B cell (primary cell): Measurements from ENCODE around the gene PTPRN2. TPM values are rescaled to one million over a fixed set of nuclear protein-coding genes. Genes with fewer than 3 reads are reported as not detected.

ENCODE experiments used
- ATAC-seq: fragments of 200-7000 bp; cut with Tn5 transposase; one replicate; pipeline ENCODE4 v1.10.0; 2021; ENCODE audit warnings: low read depth, mild to moderate bottlenecking, moderate number of reproducible peaks, moderate library complexity
- CTCF ChIA-PET: fragments of 350-600 bp; sonication (Branson Sonifier 250); formaldehyde crosslinking; loops from one replicate; lab custom pipeline; 2021; ENCODE audit warnings: antibody characterized with exemption, inconsistent platforms; lab: Charles Lee
- POLR2A ChIA-PET: fragments of 350-600 bp; sonication (Branson Sonifier 250); formaldehyde crosslinking; loops from one replicate; lab custom pipeline; 2021; ENCODE audit warnings: antibody characterized with exemption; lab: Charles Lee
- DNase-seq: peaks from one replicate; pipeline ENCODE4 v3.0.0; 2013
- H2AFZ ChIP-seq: 2 replicates; pipeline ENCODE4 v1.6.1; 2012; ENCODE audit warnings: mild to moderate bottlenecking, low read depth, low read length; ENCODE audit not compliant: insufficient read depth, poor library complexity, severe bottlenecking
- H3K27ac ChIP-seq, 2 donors: 1 replicate in 1 of 2; 2 replicates in 1 of 2; pipeline ENCODE4 v1.5.1; 2012 to 2013; ENCODE audit warnings: low read length in 2 of 2, mild to moderate bottlenecking in 2 of 2, moderate library complexity in 1 of 2
- H3K27me3 ChIP-seq, 4 experiments: fragments of 200-600 bp in 1 of 4; sonication (generic) in 1 of 4; replicated peaks in 1 of 4; 1 replicate in 2 of 4; 2 replicates in 2 of 4; pipeline versions ENCODE4 v1.6.1 to v1.7.0; 2013 to 2016; ENCODE audit warnings: low read length in 3 of 4, mild to moderate bottlenecking in 2 of 4, mixed read lengths in 1 of 4, moderate library complexity in 1 of 4; ENCODE audit not compliant: insufficient read depth in 4 of 4, control insufficient read depth in 3 of 4; ENCODE audit errors: control extremely low read depth in 1 of 4
- H3K36me3 ChIP-seq, 2 experiments: replicated peaks in 1 of 2; 1 replicate in 1 of 2; 2 replicates in 1 of 2; pipeline versions ENCODE4 v1.6.1 to v1.7.1; 2013; ENCODE audit warnings: low read length in 1 of 2; ENCODE audit not compliant: insufficient read depth in 2 of 2, control insufficient read depth in 1 of 2; ENCODE audit errors: control extremely low read depth in 1 of 2, extremely low read depth in 1 of 2
- H3K4me1 ChIP-seq, 2 donors: fragments of 200-600 bp in 1 of 2; sonication (generic) in 1 of 2; 1 replicate in 1 of 2; 2 replicates in 1 of 2; pipeline versions ENCODE4 v1.5.1 to v1.6.1; 2013 to 2017; ENCODE audit warnings: low read length in 2 of 2; ENCODE audit not compliant: control insufficient read depth in 2 of 2, insufficient read depth in 2 of 2
- H3K4me2 ChIP-seq: replicated peaks from 2 replicates; pipeline ENCODE3; 2012; ENCODE audit warnings: mild to moderate bottlenecking, low read depth, low read length; ENCODE audit not compliant: poor library complexity, severe bottlenecking
- H3K4me3 ChIP-seq, 5 experiments: fragments of 200-600 bp in 1 of 5; sonication (generic) in 1 of 5; 1 replicate in 3 of 5; 2 replicates in 2 of 5; pipeline versions ENCODE4 v1.5.1 to v1.7.0; 2011 to 2016; ENCODE audit warnings: low read length in 4 of 5, mild to moderate bottlenecking in 4 of 5, low read depth in 2 of 5, control low read depth in 1 of 5, moderate library complexity in 1 of 5; ENCODE audit not compliant: insufficient read depth in 1 of 5; ENCODE audit errors: control extremely low read depth in 1 of 5, extremely low read depth in 1 of 5
- H3K79me2 ChIP-seq: fragments of 200-600 bp; sonication (generic); one replicate; pipeline ENCODE4 v1.6.0; 2016; ENCODE audit warnings: low read length; ENCODE audit not compliant: control insufficient read depth, insufficient read depth
- H3K9ac ChIP-seq: fragments of 200-600 bp; sonication (generic); 2 replicates; pipeline ENCODE4 v1.6.1; 2017; ENCODE audit warnings: mild to moderate bottlenecking, low read length, moderate library complexity
- H3K9me3 ChIP-seq, 3 donors: one replicate each; pipeline versions ENCODE4 v1.6.1 to v1.7.1; 2013; ENCODE audit warnings: low read length in 2 of 3; ENCODE audit not compliant: control insufficient read depth in 2 of 3, insufficient read depth in 1 of 3; ENCODE audit errors: control extremely low read depth in 1 of 3
- H4K20me1 ChIP-seq: 2 replicates; pipeline ENCODE4 v1.6.0; 2012; ENCODE audit warnings: mild to moderate bottlenecking, low read length; ENCODE audit not compliant: insufficient read depth, control insufficient read depth, poor library complexity, severe bottlenecking
- H3K27ac Mint-ChIP-seq: one replicate; pipeline ENCODE4 v1.8.0; 2021; ENCODE audit warnings: mixed read lengths
- H3K27me3 Mint-ChIP-seq: one replicate; pipeline ENCODE4 v1.8.0; 2021; ENCODE audit warnings: mixed read lengths
- H3K4me1 Mint-ChIP-seq: one replicate; pipeline ENCODE4 v1.8.0; 2021; ENCODE audit warnings: mixed read lengths
- H3K4me3 Mint-ChIP-seq: one replicate; pipeline ENCODE4 v1.8.0; 2021; ENCODE audit warnings: mixed read lengths
- H3K9me3 Mint-ChIP-seq: one replicate; pipeline ENCODE4 v1.8.0; 2022; ENCODE audit warnings: mixed read lengths; ENCODE audit not compliant: insufficient read depth
- CTCF ChIP-seq: fragments of 200-600 bp; IDR thresholded peaks from one replicate; pipeline ENCODE4 v1.8.0; 2022; ENCODE audit warnings: antibody characterized with exemption, mild to moderate bottlenecking
- EZH2 ChIP-seq: IDR thresholded peaks from 2 replicates; pipeline ENCODE4 v1.6.1; 2012; ENCODE audit warnings: borderline replicate concordance, low read depth, mild to moderate bottlenecking, moderate library complexity, low read length; ENCODE audit not compliant: insufficient read depth, poor library complexity, severe bottlenecking
- WGBS: methylation state at CpG from one replicate; pipeline ENCODE4 v1.1.5; 2013; ENCODE audit warnings: missing lambda C conversion rate; ENCODE audit not compliant: insufficient coverage; 5-methylcytosine and 5-hydroxymethylcytosine counted together
- intact Hi-C: fragments of 100-400 bp; cut with micrococcal nuclease; formaldehyde crosslinking; loops from one replicate; pipeline ENCODE4 v1.10.0; 2022
- polyA plus RNA-seq: library from polyadenylated mRNA; depleted of rRNA; stranded (reverse); fragments of >200 nt; gene quantifications from 2 replicates; pipeline ENCODE4 v1.2.3, GENCODE V29; 2012
- total RNA-seq, 2 donors: library from RNA; stranded (reverse); fragments of 120-200 nt in 1 of 2; gene quantifications; 1 replicate in 1 of 2; 2 replicates in 1 of 2; pipeline versions ENCODE4 v1.2.3 to v1.2.4, GENCODE V29; 2013 to 2022

The PTPRN2 gene
- total and polyA plus RNA-seq, 2 donors (not counting 1 experiment from before 2014, with no cell fraction given) = 2.0 to 5.0 TPM

- Histone ChIP-seq H3K4me1 (peaks cover 3 to 13% of the 10 kb centered on the region in 2 donors), H3K9me3 (peaks cover 0 to 23% (median 0%) of the 10 kb centered on the region in 3 donors), H3K79me2 (no peaks in the 10 kb centered on the region), H3K4me2 (no peak overlapping the region), H3K27ac (no peak overlapping the region), H3K27me3 (peaks cover 0 to 19% (median 0%) of the 10 kb centered on the region in 4 experiments), H2AFZ (no peak overlapping the region), H3K4me3 (no peak overlapping the region), H3K9ac (no peak overlapping the region), H4K20me1 (no peaks in the 10 kb centered on the region), H3K36me3 (no peaks in the 10 kb centered on the region)
- WGBS = 85% methylated on average over 20 of the region's 22 CpGs
- Mint-ChIP-seq H3K9me3 (no peaks in the 10 kb centered on the region), H3K4me1 (peaks cover 6% of the 10 kb centered on the region), H3K4me3 (no peak overlapping the region), H3K27ac (peak overlapping the region; percentile 22), H3K27me3 (peaks cover 15% of the 10 kb centered on the region)
- DNase-seq = no peak
- TF ChIP-seq CTCF (no peak), EZH2 (no peak)
- ChIA-PET POLR2A (no interaction called here), CTCF (no interaction called here)
- intact Hi-C loops = no loop called here
- no peak for ATAC-seq
These were observed 916.9 kb downstream of the PTPRN2 start for GRCh38 chr7:157670490-157671357.

- no peak for TF ChIP-seq EZH2
- TF ChIP-seq CTCF = no peak
- Histone ChIP-seq H3K4me1 (peaks cover 3 to 13% of the 10 kb centered on the region in 2 donors), H3K4me3 (no peak overlapping the region), H3K79me2 (no peaks in the 10 kb centered on the region), H3K9me3 (peaks cover 0 to 25% (median 0%) of the 10 kb centered on the region in 3 donors), H3K27me3 (peaks cover 0 to 19% (median 0%) of the 10 kb centered on the region in 4 experiments), H3K4me2 (peak overlapping the region; percentile 8), H3K9ac (no peak overlapping the region), H2AFZ (peak overlapping the region; percentile 16), H3K36me3 (no peaks in the 10 kb centered on the region), H4K20me1 (no peaks in the 10 kb centered on the region), H3K27ac (no peak overlapping the region)
- WGBS = 37% methylated on average over 33 of the region's 33 CpGs
- Mint-ChIP-seq H3K27me3 (peaks cover 15% of the 10 kb centered on the region), H3K27ac (no peak overlapping the region), H3K4me1 (peaks cover 6% of the 10 kb centered on the region), H3K9me3 (no peaks in the 10 kb centered on the region), H3K4me3 (no peak overlapping the region)
- intact Hi-C loops = no loop called here
- CTCF ChIA-PET = no interaction called here
- DNase-seq (no peak), ATAC-seq (no peak)
- POLR2A ChIA-PET = no interaction called here
These were observed 917.8 kb downstream of the PTPRN2 start for GRCh38 chr7:157669768-157670351.
